SK-N-SH (cell line): ENCODE data around the gene PLEKHM1. TPM values are rescaled to one million over a fixed set of nuclear protein-coding genes. Genes with fewer than 3 reads are reported as not detected.
"Not testable (repeated sequence)": the region's sequence is repeated elsewhere in the genome, so short reads cannot be mapped to it uniquely, and the experiment has no call there.

Experiments
- CTCF ChIA-PET: fragments of 300-600, 350-600 bp; formaldehyde crosslinking; extraction: SDS; loops from one replicate; lab custom pipeline; 2021; lab: Yijun Ruan, JAX
- POLR2A ChIA-PET: fragments of 350-600 bp; sonication (Branson Sonifier 250); formaldehyde crosslinking; extraction: SDS; loops from one replicate; lab custom pipeline; 2020; ENCODE audit warnings: antibody characterized with exemption, inconsistent platforms; lab: Yijun Ruan, JAX
- DNase-seq: peaks from one replicate; pipeline ENCODE4 v3.0.0; 2012
- H2AFZ ChIP-seq: fragments of 200-600 bp; sonication (generic); 2 replicates; pipeline ENCODE4 v1.8.1; 2016; ENCODE audit warnings: antibody characterized with exemption, mild to moderate bottlenecking, low read depth
- H3F3A ChIP-seq: fragments of 200-600 bp; sonication (generic); replicated peaks from 2 replicates; pipeline ENCODE3; 2016; ENCODE audit warnings: antibody characterized with exemption, mild to moderate bottlenecking; ENCODE audit not compliant: insufficient read depth
- H3K27ac ChIP-seq, 2 experiments: fragments of 200-500 bp in 1 of 2; fragments of 200-600 bp in 1 of 2; sonication (Bioruptor generic) in 1 of 2; sonication (generic), shearing (Covaris generic) in 1 of 2; 2 replicates each; pipeline versions ENCODE4 v1.5.1 to v1.6.1; 2014 to 2016; ENCODE audit warnings: low read depth in 2 of 2, inconsistent platforms in 1 of 2, low read length in 1 of 2, mild to moderate bottlenecking in 1 of 2, mixed read lengths in 1 of 2
- H3K27me3 ChIP-seq: fragments of 200-600 bp; sonication (generic), shearing (Covaris generic); 2 replicates; pipeline ENCODE4 v1.6.1; 2016; ENCODE audit warnings: mixed run types; ENCODE audit not compliant: insufficient read depth
- H3K36me3 ChIP-seq, 2 experiments: fragments of 200-500 bp in 1 of 2; fragments of 200-600 bp in 1 of 2; sonication (Bioruptor generic) in 1 of 2; sonication (generic) in 1 of 2; replicated peaks in 1 of 2; 2 replicates each; pipeline versions ENCODE3 to v1.5.1; 2014 to 2016; ENCODE audit warnings: low read length in 1 of 2, mild to moderate bottlenecking in 1 of 2; ENCODE audit not compliant: insufficient read depth in 2 of 2, control insufficient read depth in 1 of 2
- H3K4me1 ChIP-seq, 2 experiments: fragments of 200-500 bp in 1 of 2; fragments of 200-600 bp in 1 of 2; sonication (Bioruptor generic) in 1 of 2; sonication (generic), shearing (Covaris generic) in 1 of 2; 2 replicates each; pipeline versions ENCODE4 v1.5.1 to v1.6.1; 2014 to 2016; ENCODE audit warnings: low read depth in 1 of 2, low read length in 1 of 2, mixed run types in 1 of 2; ENCODE audit not compliant: insufficient read depth in 2 of 2, control insufficient read depth in 1 of 2
- H3K4me2 ChIP-seq: fragments of 200-600 bp; sonication (generic), shearing (Covaris generic); 2 replicates; pipeline ENCODE4 v1.6.1; 2017; ENCODE audit warnings: mixed run types
- H3K4me3 ChIP-seq, 2 experiments: fragments of 200-500 bp in 1 of 2; fragments of 200-600 bp in 1 of 2; sonication (Bioruptor generic) in 1 of 2; sonication (generic), shearing (Covaris generic) in 1 of 2; 2 replicates each; pipeline versions ENCODE4 v1.5.1 to v1.8.1; 2014 to 2016; ENCODE audit warnings: low read depth in 2 of 2, inconsistent platforms in 1 of 2, low read length in 1 of 2, mild to moderate bottlenecking in 1 of 2, mixed read lengths in 1 of 2, moderate library complexity in 1 of 2
- H3K79me2 ChIP-seq: fragments of 200-600 bp; sonication (generic); 2 replicates; pipeline ENCODE4 v1.8.1; 2017; ENCODE audit warnings: mild to moderate bottlenecking; ENCODE audit not compliant: insufficient read depth
- H3K9ac ChIP-seq: fragments of 200-600 bp; sonication (generic); 2 replicates; pipeline ENCODE4 v1.6.1; 2017; ENCODE audit warnings: mixed run types
- H3K9me2 ChIP-seq: fragments of 200-600 bp; sonication (generic); 2 replicates; pipeline ENCODE4 v1.6.1; 2017; ENCODE audit warnings: mixed run types
- H3K9me3 ChIP-seq: fragments of 200-600 bp; sonication (generic); 2 replicates; pipeline ENCODE4 v1.6.1; 2017; ENCODE audit warnings: mixed run types, mild to moderate bottlenecking, moderate library complexity
- H4K20me1 ChIP-seq: fragments of 200-600 bp; sonication (generic); 2 replicates; pipeline ENCODE4 v1.6.1; 2017; ENCODE audit warnings: mild to moderate bottlenecking, mixed run types; ENCODE audit not compliant: insufficient read depth
- FOSL2 ChIP-seq: IDR thresholded peaks from 2 replicates; pipeline ENCODE4 v1.4.0; 2012; ENCODE audit warnings: low read depth, mild to moderate bottlenecking, moderate library complexity, borderline replicate concordance
- JUND ChIP-seq: IDR thresholded peaks from 2 replicates; pipeline ENCODE4 v1.4.0; 2012
- NFIC ChIP-seq: IDR thresholded peaks from 2 replicates; pipeline ENCODE4 v1.4.0; 2012; ENCODE audit warnings: borderline replicate concordance
- PBX3 ChIP-seq: IDR thresholded peaks from 2 replicates; pipeline ENCODE4; 2012
- TCF12 ChIP-seq: IDR thresholded peaks from 2 replicates; pipeline ENCODE4 v1.4.0; 2012
- WGBS: methylation state at CpG from one replicate; pipeline ENCODE4 v1.1.6; 2017; ENCODE audit warnings: low lambda C conversion rate; 5-methylcytosine and 5-hydroxymethylcytosine counted together
- polyA plus RNA-seq, 3 experiments: library from polyadenylated mRNA; depleted of rRNA; stranded (reverse); fragments of >200 nt; gene quantifications; 2 replicates each; pipeline ENCODE4 v1.2.3, GENCODE V29; 2012

Gene PLEKHM1
- polyA plus RNA-seq, 1 of the 3 experiments (the other 2 are of a cell fraction), result 12.3 TPM

- peaks cover 11% of the 10 kb centered on the region for H3F3A ChIP-seq
- H3K27ac ChIP-seq, result peak overlapping the region in 1 of 2 experiments; percentile 67; a peak in 2 of 4 replicates
- TF ChIP-seq PBX3 (peak; percentile 73), TCF12 (peak; percentile 47), FOSL2 (peak; percentile 71; the same call in 1 of the 2 replicates), JUND (peak; percentile 51; the same call in 1 of the 2 replicates), NFIC (peak; percentile 27; the same call in 1 of the 2 replicates)
- H3K9me2 ChIP-seq, H3K9ac ChIP-seq, H3K9me3 ChIP-seq, H2AFZ ChIP-seq, POLR2A ChIA-PET, H4K20me1 ChIP-seq, DNase-seq, H3K36me3 ChIP-seq, H3K4me3 ChIP-seq, H3K4me1 ChIP-seq, H3K27me3 ChIP-seq, CTCF ChIA-PET: not testable (repeated sequence)
- 16% methylated on average over 2 of the region's 2 CpGs for WGBS
- H3K4me2 ChIP-seq, result peak overlapping the region; percentile 2; the same call in 1 of the 2 replicates
- peaks cover 16% of the 10 kb centered on the region; the same call in 1 of the 2 replicates for H3K79me2 ChIP-seq
These were observed 2.8 kb downstream of the PLEKHM1 start for GRCh38 chr17:45487704-45488103.

GRCh38 chr17:45483591-45484216 lies 6.8 kb downstream of the PLEKHM1 start:
- Histone ChIP-seq H3K79me2 (peaks cover 11% of the 10 kb centered on the region; the same call in 1 of the 2 replicates), H3F3A (peaks cover 11% of the 10 kb centered on the region)
- H3K36me3 ChIP-seq, H3K27ac ChIP-seq, H3K4me1 ChIP-seq, H2AFZ ChIP-seq, H3K9ac ChIP-seq, H3K4me2 ChIP-seq, H3K4me3 ChIP-seq, H3K9me2 ChIP-seq, H3K9me3 ChIP-seq, POLR2A ChIA-PET, CTCF ChIA-PET, H3K27me3 ChIP-seq, DNase-seq, H4K20me1 ChIP-seq: not testable (repeated sequence)
- WGBS, result 96% methylated on average over 3 of the region's 5 CpGs

- H3K9me3 ChIP-seq, H3K27me3 ChIP-seq, DNase-seq, H3F3A ChIP-seq, H3K9ac ChIP-seq, H3K4me3 ChIP-seq, H3K9me2 ChIP-seq, POLR2A ChIA-PET, H3K27ac ChIP-seq, H3K4me1 ChIP-seq, H3K36me3 ChIP-seq, H2AFZ ChIP-seq, CTCF ChIA-PET, H4K20me1 ChIP-seq, H3K4me2 ChIP-seq: not testable (repeated sequence)
- WGBS, result 85% methylated on average over 2 of the region's 3 CpGs
- peaks cover 11% of the 10 kb centered on the region; the same call in 1 of the 2 replicates for H3K79me2 ChIP-seq
These were observed 7.3 kb downstream of the PLEKHM1 start for GRCh38 chr17:45483177-45483576.

- no CpG with 5 or more reads among the region's 4 CpGs for WGBS
- H3K9ac ChIP-seq, H3K36me3 ChIP-seq, H3K27ac ChIP-seq, DNase-seq, H4K20me1 ChIP-seq, H3K4me3 ChIP-seq, H3F3A ChIP-seq, H3K9me3 ChIP-seq, H2AFZ ChIP-seq, H3K4me2 ChIP-seq, H3K9me2 ChIP-seq, H3K4me1 ChIP-seq, CTCF ChIA-PET, H3K27me3 ChIP-seq, POLR2A ChIA-PET: not testable (repeated sequence)
- H3K79me2 ChIP-seq, result peaks cover 11% of the 10 kb centered on the region; the same call in 1 of the 2 replicates
These were observed 8.2 kb downstream of the PLEKHM1 start for GRCh38 chr17:45482317-45482716.

GRCh38 chr17:45475436-45475835 lies 15.1 kb downstream of the PLEKHM1 start:
- H3K4me2 ChIP-seq, H3K9me3 ChIP-seq, CTCF ChIA-PET, H3K9me2 ChIP-seq, H3K4me3 ChIP-seq, H3K4me1 ChIP-seq, H2AFZ ChIP-seq, H4K20me1 ChIP-seq, H3K79me2 ChIP-seq, H3K9ac ChIP-seq, H3K27me3 ChIP-seq, H3F3A ChIP-seq, DNase-seq, H3K27ac ChIP-seq, POLR2A ChIA-PET: not testable (repeated sequence)
- H3K36me3 ChIP-seq, result peaks cover 1 to 12% of the 10 kb centered on the region in 2 experiments
- WGBS, result 95% methylated on average over 12 of the region's 14 CpGs
